Measurements from ENCODE around the gene SYT11. TPM values are rescaled to one million over a fixed set of nuclear protein-coding genes. Genes with fewer than 3 reads are reported as not detected.

SYT11 gene
- total and polyA plus RNA-seq, 2 of the 8 experiments (the other 6 are each of a cell fraction or from before 2014, with no cell fraction given), result 7.2 to 9.6 TPM

- Histone ChIP-seq H3K9ac (replicated peaks in 1 of 4; ENCODE audit: extremely low read depth in 1 of 4, low read depth in 3 of 4, low read length in 3 of 4) (no peak overlapping the region), H3K23ac (ENCODE audit: insufficient read length) (no peak overlapping the region), H4K20me1 (replicated peaks in 1 of 2; ENCODE audit: control insufficient read depth in 1 of 2, insufficient read depth in 2 of 2, low read length in 2 of 2) (peaks cover 0 to 2% of the 10 kb centered on the region in 2 experiments), H2BK5ac (ENCODE audit: low read depth, low read length) (no peak overlapping the region), H3K14ac (ENCODE audit: insufficient read length) (no peak overlapping the region), H3K79me2 (ENCODE audit: control insufficient read depth in 1 of 2, insufficient read depth in 2 of 2, low read length in 2 of 2) (peaks cover 0 to 1% of the 10 kb centered on the region in 2 experiments; a peak in 1 of 4 replicates), H2AFZ (ENCODE audit: low read length) (no peak overlapping the region), H3K36me3 (ENCODE audit: control insufficient read depth in 2 of 4, insufficient read depth in 4 of 4, low read length in 3 of 4) (no peaks in the 10 kb centered on the region), H3K4ac (replicated peaks; ENCODE audit: insufficient read length, low read depth, low read length) (no peak overlapping the region), H3K18ac (ENCODE audit: extremely low read depth, low read length) (no peak overlapping the region), H2BK120ac (replicated peaks; ENCODE audit: low read depth, low read length) (no peak overlapping the region), H3K56ac (replicated peaks; ENCODE audit: insufficient read length, low read depth, low read length) (no peak overlapping the region), H3K4me1 (replicated peaks in 1 of 4; ENCODE audit: control insufficient read depth in 3 of 4, insufficient read depth in 4 of 4, low read length in 3 of 4) (peaks cover 0 to 6% (median 2%) of the 10 kb centered on the region in 4 experiments; a peak in 3 of 7 replicates), H4K91ac (replicated peaks; ENCODE audit: insufficient read length, low read length) (no peak overlapping the region), H3K27me3 (replicated peaks in 1 of 4; ENCODE audit: control insufficient read depth in 3 of 4, extremely low read depth in 1 of 4, insufficient read depth in 3 of 4, low read length in 3 of 4) (no peaks in the 10 kb centered on the region), H2BK20ac (ENCODE audit: low read length) (no peak overlapping the region), H3K79me1 (ENCODE audit: low read depth, low read length) (no peaks in the 10 kb centered on the region), H4K8ac (ENCODE audit: extremely low read depth, insufficient read depth, low read length) (no peak overlapping the region), H3K9me3 (ENCODE audit: insufficient read depth in 2 of 2, low read depth in 1 of 2, low read length in 1 of 2) (no peaks in the 10 kb centered on the region), H3K27ac (ENCODE audit: low read depth, low read length) (no peak overlapping the region), H2BK15ac (ENCODE audit: low read length) (no peak overlapping the region), H3K4me2 (ENCODE audit: insufficient read depth in 1 of 2, low read depth in 2 of 2, low read length in 2 of 2) (no peak overlapping the region), H2AK5ac (ENCODE audit: low read depth, low read length) (no peak overlapping the region), H3K4me3 (ENCODE audit: extremely low read depth in 1 of 4, insufficient read depth in 2 of 4, low read depth in 3 of 4, low read length in 4 of 4) (no peak overlapping the region), H2BK12ac (ENCODE audit: low read depth, low read length) (no peak overlapping the region), H4K5ac (ENCODE audit: insufficient read length, low read depth, low read length) (no peak overlapping the region), H3K23me2 (ENCODE audit: low read depth, low read length) (peaks cover 5% of the 10 kb centered on the region)
- CTCF ChIA-PET (ENCODE audit: partially characterized antibody), result interaction anchor here (0.6 to 1.5 kb wide), 7 partner anchors 18 to 741 kb away, joined by 3 to 4 read pairs (median 3); partner anchors contain the start of gene ARHGEF2
- POLR2A ChIA-PET (ENCODE audit: partially characterized antibody), result no interaction called here
- TF ChIP-seq MAFK (IDR thresholded peaks at IDR 0.05; ENCODE audit: low read depth, low read length) (no peak), POU5F1 (IDR thresholded peaks at IDR 0.05; ENCODE audit: low read depth, low read length) (no peak), JUN (IDR thresholded peaks at IDR 0.05; ENCODE audit: low read depth, low read length) (no peak)
- DNase-seq (ENCODE audit: low read depth in 1 of 2, low spot score in 2 of 2), result no peak
- FAIRE-seq, result no peak
- WGBS, 2 experiments (ENCODE audit: extremely low coverage in 1 of 2, insufficient coverage in 1 of 2, insufficient read length in 1 of 2, insufficient replicate concordance in 2 of 2, low coverage in 1 of 2, low lambda C conversion rate in 2 of 2, missing lambda C conversion rate in 1 of 2), result 86% methylated on average over 2 of the region's 2 CpGs; no CpG with 5 or more reads in 1 of the 2 experiments
Measured at GRCh38 chr1:155861896-155862295, 2.5 kb downstream of the SYT11 start.
